Measurements from ENCODE around the gene ZNF654. TPM values are rescaled to one million over a fixed set of nuclear protein-coding genes. Genes with fewer than 3 reads are reported as not detected.
"Not testable (repeated sequence)": the region's sequence is repeated elsewhere in the genome, so short reads cannot be mapped to it uniquely, and the experiment has no call there.

The ZNF654 gene
- total RNA-seq, 1 donor from 2014 or later: 15.3 TPM

DNA sequence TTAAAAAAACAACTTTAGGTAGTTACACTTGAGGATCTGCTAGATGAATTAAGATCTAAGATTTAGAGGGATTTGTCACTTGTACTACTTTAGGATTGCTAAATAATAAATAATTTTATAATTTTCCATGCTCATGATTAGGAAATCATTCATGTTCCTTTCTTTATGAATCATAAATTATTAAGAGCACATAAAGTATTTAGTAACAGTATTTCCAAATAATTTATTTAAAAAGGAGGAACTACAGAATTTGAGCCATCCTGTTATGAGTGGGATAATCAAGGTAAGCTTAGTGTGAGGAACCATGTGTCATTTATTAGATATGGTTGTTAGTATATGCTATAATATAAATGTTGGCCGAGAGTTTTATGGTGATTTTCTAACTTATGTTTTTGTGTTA is 53.2 kb downstream of the ZNF654 start:
- no peak for DNase-seq (ENCODE audit: extremely low spot score, unreplicated experiment)
- no peaks in the 10 kb centered on the region for H3K9me3 Mint-ChIP-seq
- H3K27ac Mint-ChIP-seq: no peak overlapping the region
- no peak overlapping the region for H3K4me3 Mint-ChIP-seq
- TF ChIP-seq, protein P1, sequence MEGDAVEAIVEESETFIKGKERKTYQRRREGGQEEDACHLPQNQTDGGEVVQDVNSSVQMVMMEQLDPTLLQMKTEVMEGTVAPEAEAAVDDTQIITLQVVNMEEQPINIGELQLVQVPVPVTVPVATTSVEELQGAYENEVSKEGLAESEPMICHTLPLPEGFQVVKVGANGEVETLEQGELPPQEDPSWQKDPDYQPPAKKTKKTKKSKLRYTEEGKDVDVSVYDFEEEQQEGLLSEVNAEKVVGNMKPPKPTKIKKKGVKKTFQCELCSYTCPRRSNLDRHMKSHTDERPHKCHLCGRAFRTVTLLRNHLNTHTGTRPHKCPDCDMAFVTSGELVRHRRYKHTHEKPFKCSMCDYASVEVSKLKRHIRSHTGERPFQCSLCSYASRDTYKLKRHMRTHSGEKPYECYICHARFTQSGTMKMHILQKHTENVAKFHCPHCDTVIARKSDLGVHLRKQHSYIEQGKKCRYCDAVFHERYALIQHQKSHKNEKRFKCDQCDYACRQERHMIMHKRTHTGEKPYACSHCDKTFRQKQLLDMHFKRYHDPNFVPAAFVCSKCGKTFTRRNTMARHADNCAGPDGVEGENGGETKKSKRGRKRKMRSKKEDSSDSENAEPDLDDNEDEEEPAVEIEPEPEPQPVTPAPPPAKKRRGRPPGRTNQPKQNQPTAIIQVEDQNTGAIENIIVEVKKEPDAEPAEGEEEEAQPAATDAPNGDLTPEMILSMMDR (conservative IDR thresholded peaks at IDR 0.05): no peak
- no peaks in the 10 kb centered on the region for H3K4me1 Mint-ChIP-seq (ENCODE audit: unreplicated experiment)
- H3K27me3 Mint-ChIP-seq: no peaks in the 10 kb centered on the region
- peaks cover 5% of the 10 kb centered on the region for H3K36me3 Mint-ChIP-seq

DNA sequence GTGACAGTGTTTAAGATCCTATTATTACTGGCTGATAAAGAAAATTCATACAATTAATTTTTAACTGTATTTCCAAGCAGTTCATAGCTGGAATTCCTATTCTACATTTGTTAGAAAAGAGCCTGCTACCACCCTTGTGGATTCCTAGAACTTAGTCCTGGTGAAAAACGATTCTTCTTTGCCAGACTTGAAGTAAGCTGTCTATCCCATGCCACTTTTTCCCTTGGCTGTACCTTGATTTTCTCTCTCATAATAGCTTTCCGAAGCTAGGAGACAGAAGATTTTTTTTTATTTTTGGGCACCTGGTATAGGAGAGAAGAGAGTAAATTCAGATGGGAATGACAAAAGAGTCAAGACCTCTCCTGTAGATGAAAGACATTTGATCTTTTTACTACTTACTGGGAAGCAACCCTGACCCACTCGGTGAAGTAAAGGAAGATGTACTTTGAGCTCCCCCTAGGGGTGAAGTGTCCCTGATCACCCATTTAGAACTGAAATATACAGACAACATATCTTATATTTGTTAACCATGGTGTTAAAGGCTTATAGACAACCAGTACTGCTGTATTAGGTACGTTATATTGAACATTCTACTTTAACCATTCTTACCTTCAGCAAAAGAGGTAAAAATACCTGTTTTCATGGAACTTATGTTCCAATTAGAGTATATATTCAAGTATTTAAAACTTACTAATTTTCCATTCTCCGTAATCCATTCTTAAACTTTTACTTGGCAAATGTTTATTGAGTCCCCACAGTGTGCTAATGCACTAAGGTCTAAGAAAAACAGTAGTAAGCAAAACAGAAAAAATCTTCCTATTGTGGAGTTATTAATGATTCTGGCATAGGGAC is 54.5 kb downstream of the ZNF654 start:
- TF ChIP-seq, protein P1 (conservative IDR thresholded peaks at IDR 0.05): peak; percentile 84
- H3K27me3 Mint-ChIP-seq: no peaks in the 10 kb centered on the region
- H3K27ac Mint-ChIP-seq: no peak overlapping the region
- no peak for DNase-seq (ENCODE audit: extremely low spot score, unreplicated experiment)
- H3K4me3 Mint-ChIP-seq: no peak overlapping the region
- H3K9me3 Mint-ChIP-seq: no peaks in the 10 kb centered on the region
- H3K4me1 Mint-ChIP-seq (ENCODE audit: unreplicated experiment): no peaks in the 10 kb centered on the region
- peaks cover 5% of the 10 kb centered on the region for H3K36me3 Mint-ChIP-seq

DNA sequence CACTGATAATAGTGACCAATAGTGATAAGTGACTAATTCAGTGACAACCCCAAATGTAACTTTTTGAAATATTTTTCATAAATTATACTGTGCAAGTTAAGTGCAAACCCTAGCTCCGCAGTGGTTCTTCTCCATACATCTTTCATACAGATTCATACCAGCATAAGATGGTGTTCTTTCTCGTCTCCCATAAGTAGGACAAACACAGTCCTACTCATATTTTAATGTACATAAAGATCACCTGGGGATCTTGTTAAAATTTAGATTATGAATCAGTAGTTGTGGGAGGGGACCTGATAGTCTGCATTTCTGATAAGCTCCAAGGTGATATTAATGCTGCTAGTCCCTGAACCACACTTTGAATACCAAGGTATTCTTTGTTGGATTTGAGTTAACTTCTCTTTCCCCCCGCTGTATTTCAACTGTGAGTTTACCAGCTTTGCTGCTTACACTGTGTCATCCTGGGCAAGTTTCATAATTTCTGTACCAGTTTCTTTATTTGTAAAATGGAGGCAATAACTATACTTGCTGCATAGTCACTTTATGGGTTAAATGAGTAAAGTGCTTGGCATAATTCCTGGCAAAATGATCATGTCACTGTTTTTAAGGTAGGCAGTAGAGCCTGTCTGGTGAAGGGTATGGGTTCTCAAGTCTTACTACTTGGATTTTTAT is 56.0 kb downstream of the ZNF654 start:
- H3K4me3 Mint-ChIP-seq: no peak overlapping the region
- no peak for DNase-seq (ENCODE audit: extremely low spot score, unreplicated experiment)
- TF ChIP-seq, protein P1 (conservative IDR thresholded peaks at IDR 0.05): no peak
- no peak overlapping the region for H3K27ac Mint-ChIP-seq
- H3K27me3 Mint-ChIP-seq: no peaks in the 10 kb centered on the region
- no peaks in the 10 kb centered on the region for H3K9me3 Mint-ChIP-seq
- no peaks in the 10 kb centered on the region for H3K4me1 Mint-ChIP-seq (ENCODE audit: unreplicated experiment)
- H3K36me3 Mint-ChIP-seq: peaks cover 5% of the 10 kb centered on the region

DNA sequence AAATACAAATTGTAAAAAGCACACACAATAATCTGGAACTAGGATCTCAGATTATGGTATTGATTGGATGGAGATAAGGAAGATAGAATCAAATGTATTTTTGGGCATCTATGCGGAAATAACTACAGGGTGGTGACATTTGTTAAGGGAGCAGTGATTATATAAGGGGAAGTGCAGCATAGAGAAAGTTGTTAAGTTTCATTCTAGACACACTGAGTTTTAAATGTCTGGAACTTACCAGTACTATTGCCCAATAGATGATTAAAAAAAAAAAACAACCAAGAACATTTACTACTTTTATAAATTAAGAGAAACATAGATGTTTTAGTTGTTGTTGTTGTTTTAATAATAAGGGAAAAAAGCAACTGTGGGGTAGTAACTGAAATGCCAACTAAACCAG is 58.6 kb downstream of the ZNF654 start:
- H3K9me3 Mint-ChIP-seq: no peaks in the 10 kb centered on the region
- H3K27me3 Mint-ChIP-seq: no peaks in the 10 kb centered on the region
- H3K4me3 Mint-ChIP-seq: no peak overlapping the region
- no peaks in the 10 kb centered on the region for H3K4me1 Mint-ChIP-seq (ENCODE audit: unreplicated experiment)
- TF ChIP-seq, protein P1 (conservative IDR thresholded peaks at IDR 0.05): no peak
- no peak for DNase-seq (ENCODE audit: extremely low spot score, unreplicated experiment)
- H3K36me3 Mint-ChIP-seq: peaks cover 12% of the 10 kb centered on the region
- H3K27ac Mint-ChIP-seq: no peak overlapping the region

DNA sequence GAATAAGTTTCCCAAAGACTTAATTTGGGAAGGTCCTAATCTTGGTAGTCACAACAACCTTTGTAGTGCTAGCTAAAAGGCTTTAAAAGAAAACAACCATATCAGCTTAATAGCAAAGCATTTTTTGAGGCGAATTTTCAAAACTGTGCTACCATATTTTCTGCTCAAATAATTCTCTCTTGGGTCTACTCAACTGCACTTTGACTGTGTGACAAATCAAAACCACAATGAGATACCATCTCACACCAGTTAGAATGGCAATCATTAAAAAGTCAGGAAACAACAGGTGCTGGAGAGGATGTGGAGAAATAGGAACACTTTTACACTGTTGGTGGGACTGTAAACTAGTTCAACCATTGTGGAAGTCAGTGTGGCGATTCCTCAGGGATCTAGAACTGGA is 59.5 kb downstream of the ZNF654 start:
- DNase-seq (ENCODE audit: extremely low spot score, unreplicated experiment): not testable (repeated sequence)

DNA sequence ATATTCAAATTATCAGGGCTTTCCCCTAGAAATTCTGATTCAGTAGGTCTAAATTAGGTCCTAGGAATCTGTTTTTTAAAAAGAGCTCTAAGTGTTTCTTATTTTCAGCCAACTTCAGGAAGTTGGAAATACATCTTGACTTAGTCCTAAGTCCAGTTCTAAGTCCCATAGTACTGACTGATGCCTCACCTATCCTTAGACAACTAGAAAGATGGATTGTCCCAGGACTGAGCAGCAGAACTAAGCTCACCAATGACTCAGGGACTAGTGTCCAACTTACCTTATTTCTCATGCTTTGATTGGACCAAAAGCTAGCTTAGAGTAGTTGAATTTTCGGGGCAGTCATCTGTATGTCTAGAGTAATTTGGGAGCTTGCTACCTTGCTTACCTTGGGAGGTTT is 64.5 kb downstream of the ZNF654 start:
- DNase-seq (ENCODE audit: extremely low spot score, unreplicated experiment): no peak
- Mint-ChIP-seq H3K4me3 (no peak overlapping the region), H3K9me3 (no peaks in the 10 kb centered on the region), H3K27ac (no peak overlapping the region), H3K36me3 (peaks cover 7% of the 10 kb centered on the region), H3K4me1 (ENCODE audit: unreplicated experiment) (no peaks in the 10 kb centered on the region), H3K27me3 (no peaks in the 10 kb centered on the region)
- TF ChIP-seq, protein P1 (conservative IDR thresholded peaks at IDR 0.05): no peak

More for the DNA sequence above, 59.5 kb downstream of the ZNF654 start:
- not testable (repeated sequence) for H3K27me3 Mint-ChIP-seq; H3K4me3 Mint-ChIP-seq; H3K27ac Mint-ChIP-seq; H3K9me3 Mint-ChIP-seq; H3K4me1 Mint-ChIP-seq (ENCODE audit: unreplicated experiment)
- H3K36me3 Mint-ChIP-seq: peaks cover 12% of the 10 kb centered on the region
